PFSK-1 (cell line): ENCODE measurements around the gene ZNF282.

Experiments
- FOXP2 ChIP-seq: optimal IDR thresholded peaks from 2 replicates; pipeline ENCODE3; 2011; ENCODE audit warnings: borderline replicate concordance, control low read depth, inconsistent platforms; ENCODE audit not compliant: insufficient read depth; ENCODE audit errors: extremely low read length, extremely low read depth
- POLR2AphosphoS5 ChIP-seq: IDR thresholded peaks from 2 replicates; pipeline ENCODE4 v1.6.1; 2012; ENCODE audit warnings: low read depth, mild to moderate bottlenecking, control low read depth, low read length, moderate library complexity
- SIN3A ChIP-seq: IDR thresholded peaks from 2 replicates; pipeline ENCODE4 v1.6.1; 2012; ENCODE audit warnings: mild to moderate bottlenecking, low read length, moderate library complexity, borderline replicate concordance; ENCODE audit not compliant: insufficient read depth
- TAF1 ChIP-seq: IDR thresholded peaks from 2 replicates; pipeline ENCODE4 v1.6.1; 2012; ENCODE audit warnings: low read length, control low read depth, borderline replicate concordance; ENCODE audit not compliant: insufficient read depth
- TF ChIP-seq, protein P1 (sequence below), 2 experiments: IDR thresholded peaks; 2 replicates each; pipeline versions ENCODE4 v1.6.1 to v1.8.0; 2011 to 2012; ENCODE audit warnings: low read depth in 2 of 2, low read length in 2 of 2, control low read depth in 1 of 2, inconsistent platforms in 1 of 2, mild to moderate bottlenecking in 1 of 2, moderate library complexity in 1 of 2; ENCODE audit not compliant: insufficient read depth in 1 of 2

Gene ZNF282

GRCh38 chr7:149255174-149255573, 59.8 kb downstream of the ZNF282 start:
- TF ChIP-seq, protein P1, sequence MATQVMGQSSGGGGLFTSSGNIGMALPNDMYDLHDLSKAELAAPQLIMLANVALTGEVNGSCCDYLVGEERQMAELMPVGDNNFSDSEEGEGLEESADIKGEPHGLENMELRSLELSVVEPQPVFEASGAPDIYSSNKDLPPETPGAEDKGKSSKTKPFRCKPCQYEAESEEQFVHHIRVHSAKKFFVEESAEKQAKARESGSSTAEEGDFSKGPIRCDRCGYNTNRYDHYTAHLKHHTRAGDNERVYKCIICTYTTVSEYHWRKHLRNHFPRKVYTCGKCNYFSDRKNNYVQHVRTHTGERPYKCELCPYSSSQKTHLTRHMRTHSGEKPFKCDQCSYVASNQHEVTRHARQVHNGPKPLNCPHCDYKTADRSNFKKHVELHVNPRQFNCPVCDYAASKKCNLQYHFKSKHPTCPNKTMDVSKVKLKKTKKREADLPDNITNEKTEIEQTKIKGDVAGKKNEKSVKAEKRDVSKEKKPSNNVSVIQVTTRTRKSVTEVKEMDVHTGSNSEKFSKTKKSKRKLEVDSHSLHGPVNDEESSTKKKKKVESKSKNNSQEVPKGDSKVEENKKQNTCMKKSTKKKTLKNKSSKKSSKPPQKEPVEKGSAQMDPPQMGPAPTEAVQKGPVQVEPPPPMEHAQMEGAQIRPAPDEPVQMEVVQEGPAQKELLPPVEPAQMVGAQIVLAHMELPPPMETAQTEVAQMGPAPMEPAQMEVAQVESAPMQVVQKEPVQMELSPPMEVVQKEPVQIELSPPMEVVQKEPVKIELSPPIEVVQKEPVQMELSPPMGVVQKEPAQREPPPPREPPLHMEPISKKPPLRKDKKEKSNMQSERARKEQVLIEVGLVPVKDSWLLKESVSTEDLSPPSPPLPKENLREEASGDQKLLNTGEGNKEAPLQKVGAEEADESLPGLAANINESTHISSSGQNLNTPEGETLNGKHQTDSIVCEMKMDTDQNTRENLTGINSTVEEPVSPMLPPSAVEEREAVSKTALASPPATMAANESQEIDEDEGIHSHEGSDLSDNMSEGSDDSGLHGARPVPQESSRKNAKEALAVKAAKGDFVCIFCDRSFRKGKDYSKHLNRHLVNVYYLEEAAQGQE (IDR thresholded peaks at IDR 0.05; ENCODE audit: insufficient read depth in 1 of 2, low read depth in 2 of 2, low read length in 2 of 2): no peak
- TF ChIP-seq FOXP2 (no peak), POLR2AphosphoS5 (no peak), TAF1 (no peak), SIN3A (no peak)

DNA sequence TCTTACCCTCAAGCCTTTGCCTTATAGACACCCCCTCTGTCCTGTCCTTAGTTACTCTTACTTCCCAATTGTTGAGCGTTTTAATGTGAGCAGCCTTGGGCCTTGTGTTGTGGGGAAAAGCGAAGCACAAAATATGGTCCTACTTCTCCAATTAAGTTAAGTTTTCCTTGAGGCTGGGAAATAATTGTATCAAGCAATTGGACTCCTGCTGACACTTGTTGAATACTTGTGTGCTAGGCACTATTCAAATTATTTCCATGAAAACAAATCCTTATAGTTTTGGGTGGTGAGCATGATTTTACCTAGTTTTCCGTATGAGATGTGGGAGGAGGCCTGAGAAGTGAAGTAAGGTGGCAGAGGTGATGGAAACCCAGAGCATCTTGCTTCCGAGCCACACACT, 61.2 kb downstream of the ZNF282 start:
- TF ChIP-seq FOXP2: no peak
- no peak for TF ChIP-seq TAF1
- no peak for TF ChIP-seq POLR2AphosphoS5
- no peak for TF ChIP-seq SIN3A
- TF ChIP-seq, protein P1 (IDR thresholded peaks at IDR 0.05; ENCODE audit: insufficient read depth in 1 of 2, low read depth in 2 of 2, low read length in 2 of 2): no peak

DNA sequence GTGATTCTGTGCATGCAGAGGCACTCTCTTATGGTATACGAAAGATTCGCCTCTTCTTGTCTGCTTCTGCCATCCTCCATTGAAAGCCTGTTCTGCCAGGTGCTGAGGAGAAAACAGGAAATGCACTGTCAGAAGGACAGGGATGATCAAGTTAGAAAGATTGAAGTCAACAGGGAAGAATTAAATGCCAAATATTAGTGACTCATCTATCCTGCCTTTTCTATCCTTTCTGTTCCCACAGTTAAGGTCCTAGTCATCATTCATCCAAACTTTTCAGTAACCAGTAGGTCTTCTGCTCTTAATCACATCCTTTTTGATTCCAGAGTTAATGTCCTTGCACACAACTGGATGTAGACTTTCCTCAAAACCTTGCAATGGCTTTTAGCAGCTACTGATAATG, 61.8 kb downstream of the ZNF282 start:
- no peak for TF ChIP-seq TAF1
- TF ChIP-seq, protein P1 (IDR thresholded peaks at IDR 0.05; ENCODE audit: insufficient read depth in 1 of 2, low read depth in 2 of 2, low read length in 2 of 2): no peak
- no peak for TF ChIP-seq FOXP2
- TF ChIP-seq POLR2AphosphoS5: no peak
- TF ChIP-seq SIN3A: no peak

GRCh38 chr7:149261316-149261828, 66.0 kb downstream of the ZNF282 start:
- TF ChIP-seq, protein P1 (IDR thresholded peaks at IDR 0.05; ENCODE audit: insufficient read depth in 1 of 2, low read depth in 2 of 2, low read length in 2 of 2): no peak
- no peak for TF ChIP-seq FOXP2
- no peak for TF ChIP-seq SIN3A
- TF ChIP-seq POLR2AphosphoS5: no peak

- TF ChIP-seq, protein P1 (IDR thresholded peaks at IDR 0.05; ENCODE audit: insufficient read depth in 1 of 2, low read depth in 2 of 2, low read length in 2 of 2): no peak
- TF ChIP-seq SIN3A: peak; percentile 91; the same call in 1 of the 2 replicates
- TF ChIP-seq TAF1: no peak
- TF ChIP-seq POLR2AphosphoS5: no peak
These were observed 66.7 kb downstream of the ZNF282 start, which contains the start of gene ZNF783 for GRCh38 chr7:149261829-149262617. TSS of gene ZNF783 (plus strand) at chr7:149262196. CDS start at chr7:149262334, 138 bp downstream.
